Measurements from ENCODE around the gene EEF1AKMT3. TPM values are rescaled to one million over a fixed set of nuclear protein-coding genes. Genes with fewer than 3 reads are reported as not detected.

Gene EEF1AKMT3
- total RNA-seq, 1 donor from 2014 or later: 5.6 TPM

DNA sequence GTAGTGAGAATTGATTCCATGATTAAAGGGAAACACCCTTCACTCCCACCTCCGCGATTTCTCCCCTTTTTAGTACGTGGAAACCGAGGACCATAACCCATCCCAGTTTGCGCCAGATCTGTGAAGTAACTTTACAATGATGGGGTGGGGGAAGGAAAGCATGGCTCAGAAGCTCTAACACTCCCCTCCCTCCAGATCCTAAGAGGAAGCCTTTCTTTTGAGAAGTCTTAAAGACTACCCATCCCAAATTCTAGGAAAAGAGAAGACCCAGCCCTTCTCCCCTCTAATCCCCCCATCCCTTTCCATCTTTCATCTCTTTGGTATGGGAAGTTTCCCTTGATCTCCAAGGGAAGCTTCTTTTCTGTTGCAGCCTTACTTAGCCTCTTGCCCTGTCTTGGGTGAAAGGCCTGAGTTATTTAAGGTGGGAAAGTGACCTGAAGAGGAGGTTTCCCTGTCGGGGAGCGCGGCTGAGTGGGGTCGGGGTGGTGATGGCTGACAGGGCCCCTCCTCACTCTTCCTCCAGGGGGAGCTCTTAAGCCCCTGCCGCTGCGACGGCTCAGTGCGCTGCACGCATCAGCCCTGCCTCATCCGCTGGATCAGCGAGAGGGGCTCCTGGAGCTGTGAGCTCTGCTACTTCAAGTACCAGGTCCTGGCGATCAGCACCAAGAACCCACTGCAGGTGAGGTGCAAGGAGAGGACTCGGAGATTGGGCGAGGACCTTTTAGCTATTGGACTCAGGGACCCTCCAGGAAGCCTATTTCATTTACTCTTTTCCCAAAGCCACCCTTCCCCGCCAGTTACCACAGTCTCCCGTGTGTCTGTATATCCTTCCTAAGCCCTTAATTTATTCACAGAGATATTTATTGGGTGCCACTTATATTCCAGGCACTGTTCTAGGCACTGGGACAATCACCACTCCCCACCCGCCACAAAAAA, 15.7 kb upstream of the EEF1AKMT3 start:
- Mint-ChIP-seq H3K4me1 (ENCODE audit: low read depth) (peaks cover 30% of the 10 kb centered on the region), H3K9me3 (ENCODE audit: low read depth) (no peaks in the 10 kb centered on the region), H3K4me3 (ENCODE audit: low read depth) (peak overlapping the region; percentile 81), H3K36me3 (ENCODE audit: insufficient read depth) (peaks cover 15% of the 10 kb centered on the region), H3K27me3 (no peaks in the 10 kb centered on the region), H3K27ac (peak overlapping the region; percentile 90)
- DNase-seq (ENCODE audit: low spot score, unreplicated experiment): no peak
- TF ChIP-seq, protein P1, sequence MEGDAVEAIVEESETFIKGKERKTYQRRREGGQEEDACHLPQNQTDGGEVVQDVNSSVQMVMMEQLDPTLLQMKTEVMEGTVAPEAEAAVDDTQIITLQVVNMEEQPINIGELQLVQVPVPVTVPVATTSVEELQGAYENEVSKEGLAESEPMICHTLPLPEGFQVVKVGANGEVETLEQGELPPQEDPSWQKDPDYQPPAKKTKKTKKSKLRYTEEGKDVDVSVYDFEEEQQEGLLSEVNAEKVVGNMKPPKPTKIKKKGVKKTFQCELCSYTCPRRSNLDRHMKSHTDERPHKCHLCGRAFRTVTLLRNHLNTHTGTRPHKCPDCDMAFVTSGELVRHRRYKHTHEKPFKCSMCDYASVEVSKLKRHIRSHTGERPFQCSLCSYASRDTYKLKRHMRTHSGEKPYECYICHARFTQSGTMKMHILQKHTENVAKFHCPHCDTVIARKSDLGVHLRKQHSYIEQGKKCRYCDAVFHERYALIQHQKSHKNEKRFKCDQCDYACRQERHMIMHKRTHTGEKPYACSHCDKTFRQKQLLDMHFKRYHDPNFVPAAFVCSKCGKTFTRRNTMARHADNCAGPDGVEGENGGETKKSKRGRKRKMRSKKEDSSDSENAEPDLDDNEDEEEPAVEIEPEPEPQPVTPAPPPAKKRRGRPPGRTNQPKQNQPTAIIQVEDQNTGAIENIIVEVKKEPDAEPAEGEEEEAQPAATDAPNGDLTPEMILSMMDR (IDR thresholded peaks at IDR 0.05; ENCODE audit: unreplicated experiment): peak; percentile 78

GRCh38 chr12:57757771-57758170, 14.6 kb upstream of the EEF1AKMT3 start:
- TF ChIP-seq, protein P1 (IDR thresholded peaks at IDR 0.05; ENCODE audit: unreplicated experiment): no peak
- Mint-ChIP-seq H3K27me3 (peaks cover 6% of the 10 kb centered on the region), H3K27ac (no peak overlapping the region), H3K4me1 (ENCODE audit: low read depth) (peaks cover 25% of the 10 kb centered on the region), H3K36me3 (ENCODE audit: insufficient read depth) (peaks cover 15% of the 10 kb centered on the region), H3K9me3 (ENCODE audit: low read depth) (no peaks in the 10 kb centered on the region), H3K4me3 (ENCODE audit: low read depth) (no peak overlapping the region)
- DNase-seq (ENCODE audit: low spot score, unreplicated experiment): no peak

- Mint-ChIP-seq H3K27ac (no peak overlapping the region), H3K27me3 (peaks cover 16% of the 10 kb centered on the region)
- DNase-seq (ENCODE audit: low spot score, unreplicated experiment): no peak
Measured at GRCh38 chr12:57758552-57759359, 13.7 kb upstream of the EEF1AKMT3 start.

GRCh38 chr12:57759360-57759980, 12.9 kb upstream of the EEF1AKMT3 start:
- peaks cover 12% of the 10 kb centered on the region for H3K4me1 Mint-ChIP-seq (ENCODE audit: low read depth)
- DNase-seq (ENCODE audit: low spot score, unreplicated experiment): no peak
- no peak overlapping the region for H3K27ac Mint-ChIP-seq
- peaks cover 23% of the 10 kb centered on the region for H3K27me3 Mint-ChIP-seq
- no peak overlapping the region for H3K4me3 Mint-ChIP-seq (ENCODE audit: low read depth)
- H3K36me3 Mint-ChIP-seq (ENCODE audit: insufficient read depth): peaks cover 17% of the 10 kb centered on the region
- TF ChIP-seq, protein P1 (IDR thresholded peaks at IDR 0.05; ENCODE audit: unreplicated experiment): peak; percentile 60
- H3K9me3 Mint-ChIP-seq (ENCODE audit: low read depth): no peaks in the 10 kb centered on the region

More at GRCh38 chr12:57758552-57759359, 13.7 kb upstream of the EEF1AKMT3 start:
- H3K9me3 Mint-ChIP-seq (ENCODE audit: low read depth): no peaks in the 10 kb centered on the region
- peaks cover 16% of the 10 kb centered on the region for H3K4me1 Mint-ChIP-seq (ENCODE audit: low read depth)
- peaks cover 17% of the 10 kb centered on the region for H3K36me3 Mint-ChIP-seq (ENCODE audit: insufficient read depth)
- TF ChIP-seq, protein P1 (IDR thresholded peaks at IDR 0.05; ENCODE audit: unreplicated experiment): no peak
- no peak overlapping the region for H3K4me3 Mint-ChIP-seq (ENCODE audit: low read depth)

Data from progenitor cell of endocrine pancreas (in vitro differentiated cells).